ENCODE data around the gene PCDHGB5.
"Not testable (repeated sequence)": the region's sequence is repeated elsewhere in the genome, so short reads cannot be mapped to it uniquely, and the experiment has no call there.

PCDHGB5 gene

DNA sequence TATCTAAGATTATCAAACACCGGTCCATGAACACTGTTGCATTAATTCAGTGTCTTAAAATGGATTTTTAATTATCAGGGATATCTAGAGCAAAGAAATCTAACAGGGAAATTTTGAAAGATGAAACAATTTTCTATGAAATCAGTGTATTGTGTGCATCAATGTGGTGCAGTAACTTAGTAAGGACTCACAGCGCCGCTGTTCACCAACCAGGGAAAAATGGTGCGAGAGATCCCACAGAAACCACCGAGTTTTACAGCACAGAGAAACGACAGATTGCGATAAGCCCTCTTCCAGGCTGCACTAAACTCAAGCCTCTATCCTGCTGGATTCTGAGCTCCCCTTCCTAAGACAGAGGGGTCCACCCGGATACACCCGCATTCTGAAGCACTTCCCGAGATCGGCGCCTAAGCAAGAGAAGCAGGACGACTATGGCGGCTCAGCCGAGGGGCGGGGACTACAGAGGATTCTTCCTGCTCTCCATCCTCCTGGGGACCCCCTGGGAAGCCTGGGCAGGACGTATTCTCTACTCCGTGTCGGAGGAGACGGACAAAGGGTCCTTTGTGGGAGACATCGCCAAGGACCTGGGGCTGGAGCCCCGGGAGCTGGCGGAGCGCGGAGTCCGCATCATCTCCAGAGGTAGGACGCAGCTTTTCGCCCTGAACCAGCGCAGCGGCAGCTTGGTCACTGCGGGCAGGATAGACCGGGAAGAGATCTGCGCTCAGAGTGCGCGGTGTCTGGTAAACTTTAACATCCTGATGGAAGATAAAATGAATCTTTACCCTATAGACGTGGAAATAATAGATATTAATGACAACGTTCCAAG lies 15.1 kb upstream of the PCDHGB5 start, which contains the start of gene PCDHGA7:
PCDHGA7 (plus strand) TSS at position 274 of the 826 bp plus-strand sequence; CDS start at position 432, 158 bp downstream.
- DNase-seq: no peak

DNA sequence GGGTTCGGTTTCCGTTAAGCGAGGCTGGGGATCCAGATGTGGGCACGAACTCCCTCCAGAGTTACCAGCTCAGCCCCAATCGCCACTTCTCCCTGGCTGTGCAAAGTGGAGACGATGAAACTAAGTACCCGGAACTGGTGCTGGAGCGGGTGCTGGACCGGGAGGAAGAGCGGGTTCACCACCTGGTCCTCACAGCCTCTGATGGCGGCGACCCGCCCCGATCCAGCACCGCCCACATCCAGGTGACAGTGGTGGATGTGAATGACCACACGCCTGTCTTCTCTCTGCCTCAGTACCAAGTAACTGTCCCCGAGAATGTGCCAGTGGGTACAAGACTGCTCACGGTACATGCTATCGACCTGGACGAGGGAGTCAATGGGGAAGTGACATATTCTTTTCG lies 14.4 kb upstream of the PCDHGB5 start:
- DNase-seq: no peak

GRCh38 chr5:141384471-141385267 lies 13.1 kb upstream of the PCDHGB5 start:
- DNase-seq: no peak

GRCh38 chr5:141387557-141388311 lies 10.0 kb upstream of the PCDHGB5 start, which contains the start of gene PCDHGB4:
PCDHGB4 (plus strand) TSS chr5:141387698; CDS start chr5:141387885, 187 bp downstream.
- DNase-seq: peak; percentile 15 to 22

- no peak for DNase-seq
These were observed 9.1 kb upstream of the PCDHGB5 start for GRCh38 chr5:141388661-141389060.

DNA sequence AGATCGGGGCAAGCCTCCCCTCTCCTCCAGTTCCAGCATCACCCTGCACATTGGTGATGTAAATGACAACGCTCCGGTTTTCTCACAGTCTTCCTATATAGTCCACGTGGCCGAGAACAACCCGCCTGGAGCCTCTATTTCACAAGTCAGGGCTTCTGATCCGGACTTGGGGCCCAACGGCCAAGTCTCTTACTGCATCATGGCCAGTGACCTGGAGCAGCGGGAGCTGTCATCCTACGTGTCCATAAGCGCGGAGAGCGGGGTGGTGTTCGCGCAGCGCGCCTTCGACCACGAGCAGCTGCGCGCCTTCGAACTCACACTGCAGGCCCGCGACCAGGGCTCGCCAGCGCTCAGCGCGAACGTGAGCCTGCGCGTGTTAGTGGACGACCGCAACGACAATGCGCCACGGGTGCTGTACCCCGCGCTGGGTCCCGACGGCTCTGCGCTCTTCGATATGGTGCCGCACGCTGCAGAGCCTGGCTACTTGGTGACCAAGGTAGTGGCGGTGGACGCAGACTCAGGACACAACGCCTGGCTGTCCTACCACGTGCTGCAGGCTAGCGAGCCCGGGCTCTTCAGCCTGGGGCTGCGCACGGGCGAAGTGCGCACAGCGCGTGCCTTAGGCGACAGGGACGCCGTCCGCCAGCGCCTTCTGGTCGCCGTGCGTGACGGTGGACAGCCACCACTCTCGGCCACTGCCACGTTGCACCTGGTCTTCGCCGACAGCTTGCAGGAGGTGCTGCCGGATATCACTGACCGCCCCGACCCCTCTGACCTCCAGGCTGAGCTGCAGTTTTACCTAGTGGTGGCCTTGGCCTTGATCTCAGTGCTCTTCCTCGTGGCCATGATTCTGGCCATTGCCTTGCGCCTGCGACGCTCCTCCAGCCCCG lies 8.3 kb upstream of the PCDHGB5 start:
- DNase-seq: no peak

DNA sequence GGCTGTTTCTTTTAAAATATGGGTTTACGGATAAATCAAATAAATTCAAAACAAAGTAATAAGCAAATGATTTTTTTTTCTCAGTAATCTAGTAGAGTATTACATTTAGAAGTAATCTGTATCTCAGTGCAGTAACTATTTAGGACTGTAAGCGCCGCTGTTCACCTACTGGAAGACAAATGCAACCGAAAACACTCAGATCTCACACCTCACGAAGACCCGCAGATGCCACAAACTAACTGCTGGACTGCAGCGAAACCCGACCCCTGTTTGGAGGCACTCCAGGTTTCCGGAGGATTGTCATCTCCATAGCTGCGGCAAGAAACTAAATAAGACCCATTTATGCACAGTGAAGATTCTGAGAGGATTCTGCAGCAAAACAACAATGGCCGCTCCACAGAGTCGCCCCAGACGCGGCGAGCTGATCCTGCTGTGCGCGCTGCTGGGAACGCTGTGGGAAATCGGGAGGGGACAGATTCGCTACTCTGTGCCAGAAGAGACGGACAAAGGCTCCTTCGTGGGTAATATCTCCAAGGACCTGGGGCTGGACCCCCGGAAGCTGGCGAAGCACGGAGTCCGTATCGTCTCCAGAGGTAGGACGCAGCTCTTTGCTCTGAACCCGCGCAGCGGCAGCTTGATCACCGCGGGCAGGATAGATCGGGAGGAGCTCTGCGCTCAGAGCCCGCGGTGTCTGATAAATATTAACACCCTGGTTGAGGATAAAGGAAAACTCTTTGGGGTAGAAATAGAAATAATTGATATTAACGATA lies 5.1 kb upstream of the PCDHGB5 start, which contains the start of gene PCDHGA8:
PCDHGA8 (plus strand) TSS at position 205 of the 770 bp plus-strand sequence; CDS start at position 386, 181 bp downstream.
- no peak for DNase-seq

DNA sequence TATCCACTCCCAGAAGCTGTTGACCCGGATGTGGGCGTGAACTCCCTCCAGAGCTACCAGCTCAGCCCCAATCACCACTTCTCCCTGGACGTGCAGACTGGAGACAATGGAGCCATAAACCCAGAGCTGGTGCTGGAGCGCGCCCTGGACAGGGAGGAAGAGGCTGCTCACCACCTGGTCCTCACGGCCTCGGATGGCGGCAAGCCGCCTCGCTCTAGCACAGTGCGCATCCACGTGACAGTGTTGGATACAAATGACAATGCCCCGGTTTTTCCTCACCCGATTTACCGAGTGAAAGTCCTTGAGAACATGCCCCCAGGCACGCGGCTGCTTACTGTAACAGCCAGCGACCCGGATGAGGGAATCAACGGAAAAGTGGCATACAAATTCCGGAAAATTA lies 4.5 kb upstream of the PCDHGB5 start:
- no peak for DNase-seq

- not testable (repeated sequence) for DNase-seq
These were observed 3.2 kb upstream of the PCDHGB5 start for GRCh38 chr5:141394401-141395187.

DNA sequence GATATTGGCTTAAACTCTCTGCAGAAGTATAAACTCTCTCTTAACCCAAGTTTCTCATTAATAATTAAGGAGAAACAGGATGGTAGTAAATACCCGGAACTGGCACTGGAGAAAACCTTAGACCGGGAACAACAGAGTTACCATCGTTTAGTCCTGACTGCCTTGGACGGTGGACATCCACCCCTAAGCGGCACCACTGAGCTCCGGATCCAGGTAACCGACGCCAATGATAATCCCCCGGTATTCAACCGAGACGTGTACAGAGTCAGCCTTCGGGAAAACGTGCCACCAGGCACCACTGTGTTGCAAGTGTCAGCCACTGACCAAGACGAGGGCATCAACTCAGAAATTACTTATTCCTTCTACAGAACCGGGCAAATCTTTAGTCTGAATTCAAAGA lies 861 bp downstream of the PCDHGB5 start:
- DNase-seq: no peak

GRCh38 chr5:141399555-141400258 lies 2.0 kb downstream of the PCDHGB5 start:
- DNase-seq: no peak

- DNase-seq: no peak
These were observed 5.0 kb downstream of the PCDHGB5 start, which contains the start of gene PCDHGA9 for GRCh38 chr5:141402553-141403243. PCDHGA9 (plus strand) TSS chr5:141402778; CDS start chr5:141402953, 175 bp downstream.

GRCh38 chr5:141403387-141403786 lies 5.6 kb downstream of the PCDHGB5 start:
- DNase-seq: no peak

- DNase-seq: peak; percentile 17 to 44
These were observed 10.2 kb downstream of the PCDHGB5 start, which contains the start of gene PCDHGB6 for GRCh38 chr5:141407790-141408505. PCDHGB6 (plus strand) TSS chr5:141408021; CDS start chr5:141408203, 182 bp downstream.

DNA sequence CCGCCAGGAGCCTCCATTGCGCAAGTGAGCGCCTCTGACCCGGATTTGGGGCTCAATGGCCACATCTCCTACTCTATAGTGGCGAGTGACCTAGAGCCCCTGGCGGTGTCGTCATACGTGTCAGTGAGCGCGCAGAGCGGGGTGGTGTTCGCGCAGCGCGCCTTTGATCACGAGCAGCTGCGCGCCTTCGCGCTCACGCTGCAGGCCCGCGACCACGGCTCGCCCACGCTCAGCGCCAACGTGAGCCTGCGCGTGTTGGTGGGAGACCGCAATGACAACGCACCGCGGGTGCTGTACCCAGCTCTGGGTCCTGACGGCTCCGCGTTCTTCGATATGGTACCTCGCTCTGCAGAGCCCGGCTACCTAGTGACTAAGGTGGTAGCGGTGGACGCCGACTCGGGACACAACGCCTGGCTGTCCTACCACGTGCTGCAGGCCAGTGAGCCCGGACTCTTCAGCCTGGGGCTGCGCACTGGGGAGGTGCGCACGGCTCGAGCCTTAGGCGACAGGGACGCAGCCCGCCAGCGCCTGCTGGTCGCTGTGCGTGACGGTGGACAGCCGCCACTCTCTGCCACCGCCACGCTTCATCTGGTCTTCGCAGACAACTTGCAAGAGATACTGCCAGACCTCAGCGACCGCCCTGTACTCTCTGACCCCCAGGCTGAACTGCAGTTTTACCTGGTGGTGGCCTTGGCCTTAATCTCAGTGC lies 12.0 kb downstream of the PCDHGB5 start:
- DNase-seq: no peak

DNA sequence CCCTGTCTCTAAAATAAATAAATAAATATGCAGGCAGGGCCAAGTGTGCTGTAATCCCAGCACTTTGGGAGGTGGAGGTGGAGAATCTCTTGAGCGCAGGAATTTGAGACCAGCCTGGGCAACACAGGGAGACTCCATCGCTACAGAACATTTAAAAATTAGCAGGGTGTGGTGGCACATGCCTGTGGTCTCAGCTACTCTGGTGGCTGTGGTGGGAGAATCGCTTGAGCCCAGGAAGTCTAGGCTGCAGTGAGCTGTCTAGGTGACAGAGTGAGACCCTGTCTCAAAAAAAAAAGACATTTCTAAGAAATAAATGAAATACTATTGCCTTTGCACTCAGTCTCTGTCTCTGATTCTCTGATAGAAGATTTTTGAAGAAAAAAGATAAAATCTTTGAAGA lies 13.8 kb downstream of the PCDHGB5 start:
- DNase-seq: no peak

Measured in CD4-positive, alpha-beta T cell treated with Interleukin-1 beta for 1 hour (primary cell).